Activated CD8-positive, alpha-beta T cell treated with anti-CD3 and anti-CD28 coated beads, Interleukin-2, amount 10 ng/mL, durations not matched to agents 7 days and 5 days (primary cell): ENCODE results near the gene AMFR. TPM values are rescaled to one million over a fixed set of nuclear protein-coding genes. Genes with fewer than 3 reads are reported as not detected.

Experiments
- ATAC-seq: fragments of 150-1000 bp; cut with Tn5 transposase; one replicate; pipeline ENCODE4 v1.10.0; 2021; ENCODE audit warnings: moderate library complexity
- CTCF ChIA-PET: fragments of 350-600 bp; sonication (Branson Sonifier 250); formaldehyde crosslinking; loops from one replicate; lab custom pipeline; 2021; ENCODE audit warnings: antibody characterized with exemption; lab: Charles Lee
- POLR2A ChIA-PET: fragments of 350-600 bp; sonication (Branson Sonifier 250); formaldehyde crosslinking; loops from one replicate; lab custom pipeline; 2021; ENCODE audit warnings: antibody characterized with exemption; lab: Charles Lee
- DNase-seq: peaks from one replicate; pipeline ENCODE4 v3.0.0-alpha.2; 2020
- H3K27ac Mint-ChIP-seq: one replicate; pipeline ENCODE4 v1.8.0; 2021; ENCODE audit warnings: mild to moderate bottlenecking, mixed read lengths
- H3K27me3 Mint-ChIP-seq: one replicate; pipeline ENCODE4 v1.8.0; 2021; ENCODE audit warnings: low read depth, mixed read lengths
- H3K36me3 Mint-ChIP-seq: one replicate; pipeline ENCODE4 v1.8.0; 2021; ENCODE audit warnings: low read depth, mixed read lengths
- H3K4me1 Mint-ChIP-seq: one replicate; pipeline ENCODE4 v1.8.0; 2021; ENCODE audit warnings: low read depth, mixed read lengths
- H3K4me3 Mint-ChIP-seq: one replicate; pipeline ENCODE4 v1.8.0; 2021; ENCODE audit warnings: mild to moderate bottlenecking, mixed read lengths
- H3K9me3 Mint-ChIP-seq: one replicate; pipeline ENCODE4 v1.8.0; 2022; ENCODE audit warnings: mixed read lengths; ENCODE audit not compliant: insufficient read depth
- total RNA-seq, 2 experiments: library from RNA; stranded (reverse); gene quantifications; one replicate each; pipeline ENCODE4 v1.2.3, GENCODE V29; 2021

The AMFR gene
- total RNA-seq, 2 experiments from 2014 or later = 39.0 to 47.5 TPM

DNA sequence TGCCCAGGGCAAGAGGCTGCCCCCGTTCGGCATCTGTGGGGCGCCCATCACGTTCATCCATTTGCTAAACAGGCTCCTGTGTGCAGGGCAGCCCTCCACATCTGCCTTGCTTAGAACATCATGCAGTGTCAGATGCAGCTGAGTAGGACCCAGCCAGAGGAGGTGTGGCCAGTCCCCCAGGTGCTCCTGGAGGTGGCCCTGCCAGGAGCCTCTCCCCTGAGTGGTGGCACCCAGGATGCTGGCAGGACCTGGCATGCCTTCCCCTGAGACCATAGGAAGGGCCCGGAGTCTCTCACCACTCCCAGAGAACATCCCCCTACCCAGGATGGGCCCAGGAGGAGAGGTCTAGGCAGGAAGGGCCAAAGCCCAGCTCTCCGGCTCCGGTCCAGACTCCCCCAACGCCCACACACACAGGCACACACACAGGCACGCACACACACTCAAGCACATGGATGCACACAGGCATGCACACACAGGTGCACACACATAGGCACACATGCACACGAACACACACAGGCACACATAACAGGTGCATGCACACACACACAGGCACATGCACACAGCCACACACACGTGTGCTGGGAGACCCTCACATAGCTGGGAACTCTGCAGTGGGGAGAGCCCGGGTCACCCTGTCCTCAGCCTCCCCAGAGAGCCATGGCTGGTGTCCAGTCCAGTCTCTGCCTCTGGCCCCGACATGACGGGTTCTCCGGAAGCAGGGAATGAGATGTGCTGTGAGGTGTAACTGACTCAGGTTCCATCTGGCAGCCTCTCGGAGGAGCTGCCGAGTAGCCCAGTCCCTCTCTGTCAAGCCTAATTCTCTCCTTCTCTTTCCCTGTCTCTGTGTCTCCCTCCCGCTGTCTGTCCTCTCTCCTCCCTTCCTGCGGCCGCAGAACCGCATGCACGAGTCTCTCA is 74.6 kb downstream of the AMFR start:
- ATAC-seq (no peak), DNase-seq (no peak)
- H3K4me1 Mint-ChIP-seq = peaks cover 4% of the 10 kb centered on the region
- no peaks in the 10 kb centered on the region for H3K9me3 Mint-ChIP-seq
- no peaks in the 10 kb centered on the region for H3K27me3 Mint-ChIP-seq
- no peak overlapping the region for H3K27ac Mint-ChIP-seq
- H3K4me3 Mint-ChIP-seq = no peak overlapping the region
- ChIA-PET CTCF (no interaction called here), POLR2A (no interaction called here)
- no peaks in the 10 kb centered on the region for H3K36me3 Mint-ChIP-seq

DNA sequence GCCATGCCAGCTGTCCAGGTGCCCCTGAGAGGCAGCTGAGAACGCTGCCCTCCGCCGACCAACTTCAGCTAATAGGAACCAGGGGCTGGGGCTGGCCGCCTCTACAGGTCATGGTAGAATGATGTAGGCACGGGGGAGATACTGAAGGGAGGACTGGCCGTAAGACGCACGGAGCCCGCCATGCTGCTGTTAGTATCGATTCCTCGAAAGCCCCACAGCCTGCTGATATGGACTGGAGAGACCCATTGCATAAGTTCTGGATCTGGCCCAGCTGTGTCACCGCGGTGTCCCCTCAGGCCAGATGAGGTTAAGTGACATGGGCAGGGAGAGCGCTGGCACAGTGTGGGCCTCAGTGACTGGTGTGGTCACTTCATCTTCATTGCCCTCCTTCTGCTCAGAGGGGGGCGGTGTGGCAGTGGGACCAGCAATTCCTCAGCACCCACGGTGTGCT is 75.6 kb downstream of the AMFR start:
- Mint-ChIP-seq H3K27me3 (no peaks in the 10 kb centered on the region), H3K4me1 (peaks cover 2% of the 10 kb centered on the region), H3K4me3 (no peak overlapping the region), H3K9me3 (no peaks in the 10 kb centered on the region), H3K27ac (no peak overlapping the region), H3K36me3 (no peaks in the 10 kb centered on the region)
- DNase-seq (no peak), ATAC-seq (no peak)
- ChIA-PET POLR2A (no interaction called here), CTCF (no interaction called here)

GRCh38 chr16:56349086-56349415 is 76.3 kb downstream of the AMFR start:
- no peaks in the 10 kb centered on the region for H3K4me1 Mint-ChIP-seq

DNA sequence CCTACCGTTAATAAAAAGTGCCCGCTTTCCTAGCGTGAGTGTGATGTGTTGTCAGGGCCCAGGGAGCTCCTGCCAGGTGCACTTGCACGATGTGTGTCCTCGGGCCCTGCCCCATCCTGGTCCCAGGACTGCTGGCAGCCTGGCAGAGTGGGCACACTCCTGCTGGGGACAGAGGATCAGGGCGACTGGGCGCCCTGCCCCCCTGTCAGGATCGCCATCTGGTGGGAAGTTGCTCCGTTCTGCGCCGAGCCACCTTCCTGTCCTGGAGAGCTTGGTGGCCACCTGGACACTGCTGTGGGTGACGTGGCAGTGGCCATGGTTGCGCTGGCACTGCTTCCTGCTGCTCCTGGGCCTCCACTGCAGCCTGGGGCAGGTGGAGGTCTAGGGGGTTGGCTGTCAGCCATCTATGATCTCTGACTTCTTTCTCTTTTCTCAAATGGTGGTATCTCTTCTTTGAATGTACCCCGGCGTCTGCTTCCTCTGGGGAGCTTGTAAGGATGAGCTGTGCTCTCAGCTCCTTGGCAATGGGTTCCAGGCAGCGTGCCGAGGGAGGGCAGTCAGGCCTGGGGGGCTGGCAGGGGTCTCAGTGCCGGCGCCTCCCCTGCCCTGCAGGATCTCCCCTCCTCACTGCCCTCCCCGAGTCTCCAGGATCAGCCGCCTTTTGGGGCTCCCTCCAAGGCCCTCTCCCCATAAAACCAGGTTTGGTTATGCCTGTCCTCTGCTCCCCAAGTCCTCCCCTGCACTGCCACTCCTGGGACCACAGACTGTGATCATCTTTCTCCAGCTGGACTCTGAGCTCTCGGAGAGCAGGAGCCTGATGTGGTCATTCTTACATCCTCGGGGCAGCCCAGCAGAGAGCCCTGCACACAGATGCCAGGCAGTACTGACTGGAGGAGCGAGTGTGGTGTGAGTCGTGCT is 76.9 kb downstream of the AMFR start:
- no peaks in the 10 kb centered on the region for H3K27me3 Mint-ChIP-seq
- H3K4me3 Mint-ChIP-seq = no peak overlapping the region
- ATAC-seq (no peak), DNase-seq (no peak)
- CTCF ChIA-PET = interaction anchor here (1.3 kb wide), 1 partner anchor 10 kb away, joined by 3 read pairs; no protein-coding TSS in a partner anchor
- POLR2A ChIA-PET = interaction anchor here (1.5 kb wide), 1 partner anchor 8 kb away, joined by 3 read pairs; no protein-coding TSS in a partner anchor
- no peaks in the 10 kb centered on the region for H3K4me1 Mint-ChIP-seq
- no peaks in the 10 kb centered on the region for H3K9me3 Mint-ChIP-seq
- no peaks in the 10 kb centered on the region for H3K36me3 Mint-ChIP-seq
- no peak overlapping the region for H3K27ac Mint-ChIP-seq

More at GRCh38 chr16:56349086-56349415, 76.3 kb downstream of the AMFR start:
- no peaks in the 10 kb centered on the region for H3K9me3 Mint-ChIP-seq
- ChIA-PET CTCF (no interaction called here), POLR2A (no interaction called here)
- no peak overlapping the region for H3K4me3 Mint-ChIP-seq
- no peaks in the 10 kb centered on the region for H3K36me3 Mint-ChIP-seq
- no peak for DNase-seq
- no peaks in the 10 kb centered on the region for H3K27me3 Mint-ChIP-seq
- no peak for ATAC-seq
- no peak overlapping the region for H3K27ac Mint-ChIP-seq

- Mint-ChIP-seq H3K4me3 (no peak overlapping the region), H3K27me3 (no peaks in the 10 kb centered on the region), H3K27ac (no peak overlapping the region), H3K4me1 (no peaks in the 10 kb centered on the region), H3K9me3 (no peaks in the 10 kb centered on the region), H3K36me3 (no peaks in the 10 kb centered on the region)
- ATAC-seq (no peak), DNase-seq (no peak)
- POLR2A ChIA-PET = interaction anchor here (1.5 kb wide), 1 partner anchor 9 kb away, joined by 3 read pairs; no protein-coding TSS in a partner anchor
- CTCF ChIA-PET = interaction anchor here (1.3 kb wide), 1 partner anchor 10 kb away, joined by 3 read pairs; no protein-coding TSS in a partner anchor
Observed at GRCh38 chr16:56347670-56348069, 77.7 kb downstream of the AMFR start.

DNA sequence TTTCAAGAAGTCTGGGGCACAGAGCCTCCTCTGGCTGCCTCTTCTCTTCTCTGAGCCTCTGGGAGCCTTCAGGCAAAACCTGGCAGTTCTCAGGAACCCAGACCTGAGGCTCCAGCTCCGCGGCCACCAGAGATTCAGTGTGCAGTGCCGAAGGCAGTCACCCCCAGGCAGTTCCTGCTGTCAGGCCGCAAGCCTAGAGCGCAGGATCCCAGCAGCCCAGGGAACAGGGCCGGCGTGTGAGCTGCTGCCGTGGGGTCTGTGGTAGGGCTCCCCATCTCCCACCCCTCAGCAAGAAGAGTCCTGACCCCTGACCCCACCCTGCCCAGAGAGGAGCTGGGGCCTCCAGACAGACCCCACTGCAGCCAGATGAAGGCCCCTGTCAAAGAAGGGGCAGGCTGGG is 78.2 kb downstream of the AMFR start:
- no peak overlapping the region for H3K4me3 Mint-ChIP-seq
- DNase-seq (no peak), ATAC-seq (no peak)
- no peaks in the 10 kb centered on the region for H3K27me3 Mint-ChIP-seq
- POLR2A ChIA-PET = interaction anchor here (0.6 to 1.5 kb wide), 2 partner anchors 9 to 364 kb away, joined by 3 read pairs; no protein-coding TSS in a partner anchor
- no peaks in the 10 kb centered on the region for H3K4me1 Mint-ChIP-seq
- no peaks in the 10 kb centered on the region for H3K36me3 Mint-ChIP-seq
- H3K27ac Mint-ChIP-seq = no peak overlapping the region
- CTCF ChIA-PET = interaction anchor here (1.3 kb wide), 1 partner anchor 9 kb away, joined by 3 read pairs; no protein-coding TSS in a partner anchor
- no peaks in the 10 kb centered on the region for H3K9me3 Mint-ChIP-seq

- no peak for DNase-seq
- H3K36me3 Mint-ChIP-seq = no peaks in the 10 kb centered on the region
- H3K4me1 Mint-ChIP-seq = no peaks in the 10 kb centered on the region
- H3K27ac Mint-ChIP-seq = no peak overlapping the region
- no peaks in the 10 kb centered on the region for H3K9me3 Mint-ChIP-seq
- ChIA-PET CTCF (interaction anchor here (0.7 kb wide), 1 partner anchor 10 kb away, joined by 5 read pairs; no protein-coding TSS in a partner anchor), POLR2A (interaction anchor here (0.6 to 1.5 kb wide), 2 partner anchors 10 to 365 kb away, joined by 3 read pairs; no protein-coding TSS in a partner anchor)
- H3K4me3 Mint-ChIP-seq = no peak overlapping the region
- no peak for ATAC-seq
- no peaks in the 10 kb centered on the region for H3K27me3 Mint-ChIP-seq
Observed at GRCh38 chr16:56346131-56346890, 79.0 kb downstream of the AMFR start.

- no peaks in the 10 kb centered on the region for H3K4me1 Mint-ChIP-seq
- H3K27me3 Mint-ChIP-seq = no peaks in the 10 kb centered on the region
- ChIA-PET CTCF (no interaction called here), POLR2A (no interaction called here)
- no peak overlapping the region for H3K27ac Mint-ChIP-seq
- no peak overlapping the region for H3K4me3 Mint-ChIP-seq
- no peak for ATAC-seq
- no peaks in the 10 kb centered on the region for H3K36me3 Mint-ChIP-seq
- no peak for DNase-seq
- no peaks in the 10 kb centered on the region for H3K9me3 Mint-ChIP-seq
Observed at GRCh38 chr16:56345406-56346050, 79.8 kb downstream of the AMFR start.

GRCh38 chr16:56344518-56345405 is 80.6 kb downstream of the AMFR start:
- CTCF ChIA-PET = interaction anchor here (1.1 kb wide), 1 partner anchor 12 kb away, joined by 3 read pairs; no protein-coding TSS in a partner anchor
- H3K36me3 Mint-ChIP-seq = no peaks in the 10 kb centered on the region

More at GRCh38 chr16:56344518-56345405, 80.6 kb downstream of the AMFR start:
- H3K27me3 Mint-ChIP-seq = no peaks in the 10 kb centered on the region
- POLR2A ChIA-PET = no interaction called here
- no peaks in the 10 kb centered on the region for H3K4me1 Mint-ChIP-seq
- H3K9me3 Mint-ChIP-seq = no peaks in the 10 kb centered on the region
- DNase-seq (no peak), ATAC-seq (no peak)
- no peak overlapping the region for H3K27ac Mint-ChIP-seq
- H3K4me3 Mint-ChIP-seq = no peak overlapping the region
